Sigmoid colon (tissue), 4 donors: ENCODE results near the gene MRC2.

Experiments used
- CTCF ChIP-seq, 4 experiments: fragments of 450-650 bp in 3 of 4; fragments of 200-600 bp in 1 of 4; IDR thresholded peaks; one replicate each; pipeline ENCODE4 v1.5.1; 2016 to 2019; ENCODE audit warnings: antibody characterized with exemption in 4 of 4, mild to moderate bottlenecking in 3 of 4, moderate library complexity in 2 of 4
- EP300 ChIP-seq, 4 donors: sonication (generic); formaldehyde crosslinking; IDR thresholded peaks; one replicate each; pipeline ENCODE4 v1.6.1; 2017; ENCODE audit warnings: antibody characterized with exemption in 4 of 4
- POLR2A ChIP-seq, 2 donors: fragments of 450-650 bp; IDR thresholded peaks; one replicate each; pipeline ENCODE4 v1.6.1; 2016; ENCODE audit warnings: antibody characterized with exemption in 2 of 2, mild to moderate bottlenecking in 2 of 2, moderate library complexity in 2 of 2
- POLR2AphosphoS5 ChIP-seq, 4 donors: sonication (generic); formaldehyde crosslinking; IDR thresholded peaks; one replicate each; pipeline ENCODE4 v1.6.1; 2017; ENCODE audit warnings: antibody characterized with exemption in 4 of 4

- TF ChIP-seq POLR2AphosphoS5 (IDR thresholded peaks at IDR 0.05) (no peak), CTCF (IDR thresholded peaks at IDR 0.05) (no peak), EP300 (IDR thresholded peaks at IDR 0.05) (no peak), POLR2A (IDR thresholded peaks at IDR 0.05) (no peak)
Measured at GRCh38 chr17:62621223-62621622, 6.2 kb upstream of the MRC2 start.
